Keratinocyte (primary cell): ENCODE results near the gene ORM2. TPM values are rescaled to one million over a fixed set of nuclear protein-coding genes. Genes with fewer than 3 reads are reported as not detected.

Experiments
- DNase-seq: peaks from one replicate; pipeline ENCODE4 v3.0.0-alpha.2; 2011; ENCODE audit warnings: low read depth, missing footprints, low spot score
- FAIRE-seq: peaks from 2 replicates; lab custom pipeline; 2011; peaks lifted over from hg19 to GRCh38; lab: Jason Lieb, UNC
- H2AFZ ChIP-seq: 2 replicates; pipeline ENCODE4 v1.6.0; 2012; ENCODE audit warnings: low read length, control low read depth, inconsistent platforms; ENCODE audit not compliant: control insufficient read depth
- H3K27ac ChIP-seq: 2 replicates; pipeline ENCODE4 v1.5.1; 2011; ENCODE audit warnings: low read length; ENCODE audit not compliant: control insufficient read depth, insufficient read depth
- H3K27me3 ChIP-seq: 3 replicates; pipeline ENCODE4 v1.6.0; 2011; ENCODE audit warnings: low read length; ENCODE audit not compliant: control insufficient read depth, insufficient read depth; ENCODE audit errors: extremely low read depth
- H3K36me3 ChIP-seq, 2 experiments: 2 replicates in 1 of 2; 3 replicates in 1 of 2; pipeline ENCODE4 v1.5.1; 2011; ENCODE audit warnings: low read length in 2 of 2, mild to moderate bottlenecking in 1 of 2; ENCODE audit not compliant: control insufficient read depth in 2 of 2, insufficient read depth in 2 of 2; ENCODE audit errors: extremely low read depth in 1 of 2
- H3K4me1 ChIP-seq: 3 replicates; pipeline ENCODE4 v1.5.1; 2011; ENCODE audit warnings: low read length; ENCODE audit not compliant: control insufficient read depth, insufficient read depth; ENCODE audit errors: extremely low read depth
- H3K4me2 ChIP-seq: 3 replicates; pipeline ENCODE4 v1.6.0; 2011; ENCODE audit warnings: low read depth, low read length; ENCODE audit not compliant: control insufficient read depth, insufficient read depth; ENCODE audit errors: extremely low read depth
- H3K4me3 ChIP-seq, 3 experiments: fragments of 200-600 bp in 1 of 3; sonication (generic) in 1 of 3; 2 replicates in 2 of 3; 3 replicates in 1 of 3; pipeline ENCODE4 v1.5.1; 2011 to 2016; ENCODE audit warnings: low read length in 3 of 3, mild to moderate bottlenecking in 3 of 3, control low read depth in 2 of 3, inconsistent platforms in 1 of 3, low read depth in 1 of 3, mixed read lengths in 1 of 3, mixed run types in 1 of 3, moderate library complexity in 1 of 3; ENCODE audit not compliant: control insufficient read depth in 2 of 3, insufficient read depth in 2 of 3; ENCODE audit errors: extremely low read depth in 1 of 3
- H3K79me2 ChIP-seq: 2 replicates; pipeline ENCODE4 v1.6.0; 2012; ENCODE audit warnings: low read length; ENCODE audit not compliant: control insufficient read depth, insufficient read depth
- H3K9ac ChIP-seq: 3 replicates; pipeline ENCODE4 v1.6.0; 2011; ENCODE audit warnings: low read length; ENCODE audit not compliant: control insufficient read depth, insufficient read depth; ENCODE audit errors: extremely low read depth
- H3K9me1 ChIP-seq: 3 replicates; pipeline ENCODE4 v1.6.0; 2011; ENCODE audit warnings: low read length; ENCODE audit not compliant: control insufficient read depth, insufficient read depth; ENCODE audit errors: extremely low read depth
- H3K9me3 ChIP-seq: 2 replicates; pipeline ENCODE4 v1.5.1; 2012; ENCODE audit warnings: low read depth, low read length; ENCODE audit not compliant: control insufficient read depth
- H4K20me1 ChIP-seq: 3 replicates; pipeline ENCODE4 v1.6.0; 2011; ENCODE audit warnings: low read length; ENCODE audit not compliant: control insufficient read depth, insufficient read depth; ENCODE audit errors: extremely low read depth
- EZH2 ChIP-seq: IDR thresholded peaks from one replicate; pipeline ENCODE4 v1.6.1; 2012; ENCODE audit warnings: inconsistent platforms, mild to moderate bottlenecking, low read length, moderate library complexity
- dilution Hi-C: fragments of 300-500 bp; cut with MboI; formaldehyde crosslinking; loops from one replicate; pipeline ENCODE4 v1.7.0; 2020; ENCODE audit warnings: low sequenced_read_pairs; ENCODE audit not compliant: extremely low pct_ligation_motif_present
- polyA plus RNA-seq, 5 experiments: library from polyadenylated mRNA; depleted of rRNA in 3 of 5; stranded (reverse) in 3 of 5; stranded (forward) in 1 of 5; unstranded in 1 of 5; fragments of >200 nt; gene quantifications; 1 replicate in 1 of 5; 2 replicates in 3 of 5; 3 replicates in 1 of 5; pipeline versions ENCODE4 v1.2.1 to v1.2.3, GENCODE V29; 2011 to 2012; ENCODE audit warnings: missing spikeins in 2 of 5, low read depth in 1 of 5, low replicate concordance in 1 of 5
- TF ChIP-seq, protein P1 (sequence below), 3 experiments: IDR thresholded peaks in 1 of 3; conservative IDR thresholded peaks in 1 of 3; optimal IDR thresholded peaks in 1 of 3; 2 replicates in 2 of 3; 3 replicates in 1 of 3; pipeline versions ENCODE3 to v1.5.1; 2011; ENCODE audit warnings: low read length in 3 of 3, mild to moderate bottlenecking in 3 of 3, moderate library complexity in 2 of 3, control low read depth in 1 of 3, inconsistent platforms in 1 of 3; ENCODE audit not compliant: insufficient read depth in 2 of 3; ENCODE audit errors: extremely low read depth in 1 of 3

ORM2 gene
- polyA plus RNA-seq, 1 donor (not counting 4 experiments of a cell fraction or from before 2014, with no cell fraction given), result not detected

GRCh38 chr9:114344188-114344566 lies 14.5 kb downstream of the ORM2 start:
- Histone ChIP-seq H2AFZ (no peak overlapping the region), H3K4me3 (no peak overlapping the region), H3K4me2 (no peak overlapping the region), H3K79me2 (no peaks in the 10 kb centered on the region), H3K9me3 (no peaks in the 10 kb centered on the region), H3K27me3 (no peaks in the 10 kb centered on the region), H3K27ac (no peak overlapping the region), H3K36me3 (peaks cover 6 to 10% of the 10 kb centered on the region in 2 experiments), H3K9ac (no peak overlapping the region), H3K4me1 (peaks cover 19% of the 10 kb centered on the region), H4K20me1 (no peaks in the 10 kb centered on the region), H3K9me1 (peaks cover 2% of the 10 kb centered on the region)
- dilution Hi-C loops, result no loop called here
- DNase-seq (no peak), FAIRE-seq (no peak)
- TF ChIP-seq EZH2, result no peak
- TF ChIP-seq, protein P1, sequence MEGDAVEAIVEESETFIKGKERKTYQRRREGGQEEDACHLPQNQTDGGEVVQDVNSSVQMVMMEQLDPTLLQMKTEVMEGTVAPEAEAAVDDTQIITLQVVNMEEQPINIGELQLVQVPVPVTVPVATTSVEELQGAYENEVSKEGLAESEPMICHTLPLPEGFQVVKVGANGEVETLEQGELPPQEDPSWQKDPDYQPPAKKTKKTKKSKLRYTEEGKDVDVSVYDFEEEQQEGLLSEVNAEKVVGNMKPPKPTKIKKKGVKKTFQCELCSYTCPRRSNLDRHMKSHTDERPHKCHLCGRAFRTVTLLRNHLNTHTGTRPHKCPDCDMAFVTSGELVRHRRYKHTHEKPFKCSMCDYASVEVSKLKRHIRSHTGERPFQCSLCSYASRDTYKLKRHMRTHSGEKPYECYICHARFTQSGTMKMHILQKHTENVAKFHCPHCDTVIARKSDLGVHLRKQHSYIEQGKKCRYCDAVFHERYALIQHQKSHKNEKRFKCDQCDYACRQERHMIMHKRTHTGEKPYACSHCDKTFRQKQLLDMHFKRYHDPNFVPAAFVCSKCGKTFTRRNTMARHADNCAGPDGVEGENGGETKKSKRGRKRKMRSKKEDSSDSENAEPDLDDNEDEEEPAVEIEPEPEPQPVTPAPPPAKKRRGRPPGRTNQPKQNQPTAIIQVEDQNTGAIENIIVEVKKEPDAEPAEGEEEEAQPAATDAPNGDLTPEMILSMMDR (optimal IDR thresholded peaks at IDR 0.05 in 1 of 3, IDR thresholded peaks at IDR 0.05 in 1 of 3, conservative IDR thresholded peaks at IDR 0.05 in 1 of 3; ENCODE audit: extremely low read depth in 1 of 3, insufficient read depth in 2 of 3, low read length in 3 of 3), result no peak

- H3K9me3 ChIP-seq, result no peaks in the 10 kb centered on the region
- no peak for TF ChIP-seq EZH2
- H3K4me3 ChIP-seq, result no peak overlapping the region
- H2AFZ ChIP-seq, result no peak overlapping the region
- DNase-seq, result no peak
- dilution Hi-C loops, result no loop called here
- no peak overlapping the region for H3K27ac ChIP-seq
- peaks cover 24% of the 10 kb centered on the region for H3K4me1 ChIP-seq
- H3K79me2 ChIP-seq, result no peaks in the 10 kb centered on the region
- FAIRE-seq, result no peak
- peaks cover 6 to 10% of the 10 kb centered on the region in 2 experiments for H3K36me3 ChIP-seq
- H3K9ac ChIP-seq, result no peak overlapping the region
- no peaks in the 10 kb centered on the region for H3K27me3 ChIP-seq
- no peak overlapping the region for H3K4me2 ChIP-seq
- no peaks in the 10 kb centered on the region for H4K20me1 ChIP-seq
- H3K9me1 ChIP-seq, result peaks cover 2% of the 10 kb centered on the region
Measured at GRCh38 chr9:114344692-114345091, 15.0 kb downstream of the ORM2 start.

DNA sequence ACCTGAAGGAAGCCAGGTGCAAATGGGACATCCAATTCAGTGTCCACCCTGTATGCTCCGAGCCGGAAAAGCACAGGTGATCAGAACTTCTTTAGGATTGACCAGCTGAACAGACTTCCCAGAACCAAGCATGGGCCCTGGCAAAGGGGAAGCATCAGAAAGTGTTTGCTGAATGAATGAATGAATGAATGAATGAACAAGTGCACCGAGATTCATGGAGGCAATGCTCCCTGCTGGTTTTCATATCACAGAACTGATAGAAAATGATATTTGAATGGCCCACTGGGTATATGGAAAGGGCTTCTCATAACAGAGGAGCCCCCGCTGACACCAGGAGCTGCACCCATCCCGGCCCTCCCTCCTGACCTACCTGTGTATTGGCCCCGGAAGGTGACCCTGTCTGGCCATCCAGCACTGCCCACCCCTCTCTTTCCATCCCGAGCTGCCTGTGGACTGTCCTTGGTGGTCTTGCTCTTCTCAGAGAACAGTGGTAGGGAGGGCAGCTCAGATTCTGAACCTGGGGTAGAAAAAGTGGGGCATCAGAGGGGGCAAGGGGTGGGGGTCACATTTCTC lies 15.9 kb downstream of the ORM2 start:
- Histone ChIP-seq H4K20me1 (no peaks in the 10 kb centered on the region), H3K27ac (no peak overlapping the region), H2AFZ (no peak overlapping the region), H3K27me3 (no peaks in the 10 kb centered on the region), H3K9me3 (no peaks in the 10 kb centered on the region), H3K9ac (no peak overlapping the region), H3K4me2 (no peak overlapping the region), H3K36me3 (peaks cover 5 to 10% of the 10 kb centered on the region in 2 experiments), H3K9me1 (peaks cover 2% of the 10 kb centered on the region), H3K4me1 (peaks cover 25% of the 10 kb centered on the region), H3K4me3 (no peak overlapping the region), H3K79me2 (no peaks in the 10 kb centered on the region)
- TF ChIP-seq, protein P1 (optimal IDR thresholded peaks at IDR 0.05 in 1 of 3, IDR thresholded peaks at IDR 0.05 in 1 of 3, conservative IDR thresholded peaks at IDR 0.05 in 1 of 3; ENCODE audit: extremely low read depth in 1 of 3, insufficient read depth in 2 of 3, low read length in 3 of 3), result no peak
- TF ChIP-seq EZH2, result no peak
- no peak for DNase-seq
- dilution Hi-C loops, result no loop called here
- FAIRE-seq, result no peak
